GM18502 (cell line): ENCODE measurements around the gene DNASE1L1.

ENCODE experiments used
- ATAC-seq: cut with Tn5 transposase; IDR thresholded peaks from one replicate; pipeline ENCODE4 v1.9.1; 2021; ENCODE audit warnings: mild to moderate bottlenecking; ENCODE audit not compliant: unreplicated experiment, poor library complexity

Gene DNASE1L1

GRCh38 chrX:154388094-154388493, 21.0 kb downstream of the DNASE1L1 start:
- peak; percentile 29 for ATAC-seq

- ATAC-seq = no peak
Observed at GRCh38 chrX:154384284-154384892, 24.7 kb downstream of the DNASE1L1 start.

GRCh38 chrX:154383359-154384283, 25.4 kb downstream of the DNASE1L1 start:
- ATAC-seq = no peak

- no peak for ATAC-seq
Observed at GRCh38 chrX:154382483-154383069, 26.5 kb downstream of the DNASE1L1 start.

GRCh38 chrX:154381271-154381670, 27.8 kb downstream of the DNASE1L1 start:
- ATAC-seq = no peak

GRCh38 chrX:154380787-154381186, 28.3 kb downstream of the DNASE1L1 start:
- no peak for ATAC-seq

- no peak for ATAC-seq
Observed at GRCh38 chrX:154380153-154380552, 28.9 kb downstream of the DNASE1L1 start.

GRCh38 chrX:154379569-154379951, 29.5 kb downstream of the DNASE1L1 start:
- no peak for ATAC-seq

GRCh38 chrX:154378799-154379568, 30.1 kb downstream of the DNASE1L1 start, which contains the start of gene EMD:
Gene EMD, plus strand, starts transcription at chrX:154379295. Its CDS starts 190 bp downstream, at chrX:154379485.
- ATAC-seq = peak; percentile 82

- ATAC-seq = peak; percentile 1
Observed at GRCh38 chrX:154378059-154378798, 30.8 kb downstream of the DNASE1L1 start.

- ATAC-seq = no peak
Observed at GRCh38 chrX:154376774-154377173, 32.3 kb downstream of the DNASE1L1 start.

- ATAC-seq = no peak
Observed at GRCh38 chrX:154375156-154375504, 33.9 kb downstream of the DNASE1L1 start.

- no peak for ATAC-seq
Observed at GRCh38 chrX:154374313-154375155, 34.5 kb downstream of the DNASE1L1 start, which contains the start of gene FLNA. Gene FLNA, minus strand, starts transcription at chrX:154374634. Its CDS starts 3,389 bp downstream, at chrX:154371245.

- ATAC-seq = no peak
Observed at GRCh38 chrX:154373340-154374306, 35.4 kb downstream of the DNASE1L1 start.

GRCh38 chrX:154372612-154373022, 36.4 kb downstream of the DNASE1L1 start:
- ATAC-seq = no peak

- peak; percentile 1 for ATAC-seq
Observed at GRCh38 chrX:154371789-154372300, 37.2 kb downstream of the DNASE1L1 start.

- peak; percentile 53 for ATAC-seq
Observed at GRCh38 chrX:154371017-154371788, 37.9 kb downstream of the DNASE1L1 start.
